ENCODE measurements around the gene SHOC2.
"Not testable (repeated sequence)": the region's sequence is repeated elsewhere in the genome, so short reads cannot be mapped to it uniquely, and the experiment has no call there.

- TF ChIP-seq CTCF, POLR2A (IDR thresholded peaks at IDR 0.05): not testable (repeated sequence)
Measured at GRCh38 chr10:110915600-110915999, 3.8 kb upstream of the SHOC2 start.

All from Peyer's patch (tissue), 4 donors.